Measurements from ENCODE around the gene LRRC8D.

Gene LRRC8D

DNA sequence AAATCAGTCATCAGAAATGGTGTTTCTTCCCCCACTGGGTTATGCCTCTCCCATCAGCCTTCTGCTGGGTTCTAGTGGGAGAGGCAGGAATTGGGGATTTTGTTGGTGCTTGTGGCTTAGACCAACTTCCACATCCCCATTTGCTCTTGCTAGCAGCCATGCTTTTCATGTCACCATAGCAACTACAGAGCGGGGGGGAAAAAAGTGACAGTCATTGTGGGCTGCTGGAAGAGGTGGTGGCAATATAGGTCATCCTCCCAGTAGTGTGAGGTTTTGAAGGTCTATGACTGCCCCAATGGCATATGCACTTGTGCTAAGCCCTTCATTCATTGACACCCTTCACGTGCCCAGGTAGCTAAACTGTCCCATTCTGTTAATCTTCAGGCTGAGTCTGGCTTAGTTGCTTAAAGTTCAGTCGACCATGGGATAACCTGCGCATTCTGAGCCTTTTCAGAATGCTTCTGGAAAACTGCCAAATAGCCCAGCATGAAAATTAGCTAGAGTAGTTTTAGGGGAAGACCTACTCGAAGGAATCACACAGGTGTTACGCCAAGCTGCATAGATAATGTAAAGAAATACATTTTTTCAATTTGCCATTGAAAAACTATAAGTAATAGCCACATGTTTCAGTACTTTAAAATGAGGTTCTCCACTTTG lies 120.4 kb downstream of the LRRC8D start:
- DNase-seq (ENCODE audit: low read depth) = no peak

DNA sequence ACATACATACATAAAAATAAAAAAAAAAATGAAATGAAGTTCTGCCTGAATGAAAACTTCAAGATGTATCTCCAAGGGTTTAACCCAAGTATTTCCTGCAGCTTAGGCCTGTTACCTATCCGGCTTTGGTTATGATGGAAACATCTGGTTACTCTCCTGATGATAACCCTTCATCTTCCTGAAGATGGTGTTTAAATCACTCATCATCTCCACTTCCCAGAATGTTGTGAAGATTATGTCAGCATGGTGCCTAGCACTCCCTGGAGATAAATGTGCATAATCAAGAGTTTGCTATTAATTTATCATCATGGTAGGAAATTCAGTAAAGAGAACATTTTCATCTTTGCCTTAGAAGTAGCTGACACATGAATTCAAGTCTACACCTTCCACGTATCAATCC lies 121.2 kb downstream of the LRRC8D start:
- peak; percentile 47 for DNase-seq (ENCODE audit: low read depth)

DNA sequence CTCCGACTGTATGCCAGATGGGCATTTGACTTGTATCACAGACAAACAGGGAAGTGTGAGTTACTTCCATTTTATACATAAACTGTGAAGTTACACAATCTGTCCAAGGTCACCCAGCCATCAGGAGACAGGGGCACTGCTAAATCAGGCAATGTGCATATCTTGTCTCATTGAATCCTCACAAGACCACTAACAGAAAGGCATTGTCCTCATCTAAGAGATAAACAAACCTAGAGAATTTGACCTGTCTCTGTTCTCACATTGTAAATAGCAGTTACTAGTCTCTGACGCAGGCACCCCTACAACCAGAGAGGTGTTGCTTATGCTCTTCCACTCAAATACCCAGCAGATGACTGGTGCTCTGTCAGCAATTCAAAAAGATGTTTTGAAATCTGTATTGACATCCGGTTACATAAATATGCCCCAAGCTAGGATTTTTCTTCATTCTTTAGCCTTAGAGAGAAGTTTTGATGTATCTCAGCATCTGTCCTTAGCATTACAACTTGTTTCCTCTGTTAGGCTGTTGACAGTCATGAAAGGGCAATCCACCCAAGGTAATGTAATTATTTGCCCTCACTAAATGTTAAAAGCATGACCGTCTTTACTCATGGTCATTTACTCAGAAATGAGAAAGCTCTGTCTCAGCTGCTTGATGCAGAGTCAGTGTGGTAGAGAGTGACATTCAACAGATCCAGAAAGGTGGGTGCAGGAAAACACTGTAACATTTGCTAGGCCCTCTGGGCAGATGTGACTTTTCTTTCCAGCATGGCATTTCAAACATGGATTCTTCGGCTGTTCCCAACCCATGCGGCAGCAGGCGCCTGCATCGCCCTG lies 122.2 kb downstream of the LRRC8D start:
- DNase-seq (ENCODE audit: low read depth) = peak; percentile 54

DNA sequence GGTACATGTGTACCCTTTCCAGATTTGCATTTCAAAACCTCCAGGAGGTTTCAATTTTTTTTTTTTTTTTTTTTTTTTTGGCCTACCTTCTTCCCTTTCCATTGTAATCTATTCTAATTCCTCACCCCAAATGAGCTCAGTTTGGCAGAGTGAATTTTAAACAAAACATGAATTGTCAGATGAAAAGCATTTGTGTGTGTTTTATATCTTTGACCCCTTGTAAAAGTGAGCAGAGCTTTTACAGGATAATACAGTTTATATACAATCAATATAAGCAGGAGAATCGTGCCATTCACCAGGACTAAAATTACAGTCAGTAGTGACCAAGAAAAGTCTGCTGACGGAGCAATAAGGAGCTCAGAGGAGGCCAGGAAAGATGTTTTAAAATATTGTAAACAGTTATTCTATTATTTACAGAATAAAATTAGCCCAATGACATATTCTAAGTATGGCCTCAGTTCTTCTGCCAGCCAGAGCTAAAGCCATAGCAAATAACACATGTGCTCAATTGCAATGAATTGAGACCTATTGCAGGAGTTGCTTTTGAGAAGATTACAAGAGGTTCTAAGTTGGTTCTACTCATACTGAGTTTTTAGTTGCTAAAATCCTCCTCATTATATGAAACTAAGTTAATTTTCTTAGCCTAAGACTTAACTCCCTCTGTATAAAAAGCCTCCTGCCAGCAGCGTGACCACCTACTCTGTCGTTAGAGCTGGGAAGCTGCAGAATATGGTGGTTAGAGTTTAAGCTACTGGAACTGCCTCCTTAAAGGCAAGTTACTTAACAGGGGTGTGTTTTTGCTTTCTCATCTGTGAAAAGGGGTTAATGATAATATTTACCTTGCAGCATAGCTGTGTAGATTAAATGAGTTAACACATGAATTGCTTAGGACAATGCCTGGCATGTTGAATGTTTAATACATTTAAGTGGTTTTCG lies 123.3 kb downstream of the LRRC8D start:
- no peak for DNase-seq (ENCODE audit: low read depth)

DNA sequence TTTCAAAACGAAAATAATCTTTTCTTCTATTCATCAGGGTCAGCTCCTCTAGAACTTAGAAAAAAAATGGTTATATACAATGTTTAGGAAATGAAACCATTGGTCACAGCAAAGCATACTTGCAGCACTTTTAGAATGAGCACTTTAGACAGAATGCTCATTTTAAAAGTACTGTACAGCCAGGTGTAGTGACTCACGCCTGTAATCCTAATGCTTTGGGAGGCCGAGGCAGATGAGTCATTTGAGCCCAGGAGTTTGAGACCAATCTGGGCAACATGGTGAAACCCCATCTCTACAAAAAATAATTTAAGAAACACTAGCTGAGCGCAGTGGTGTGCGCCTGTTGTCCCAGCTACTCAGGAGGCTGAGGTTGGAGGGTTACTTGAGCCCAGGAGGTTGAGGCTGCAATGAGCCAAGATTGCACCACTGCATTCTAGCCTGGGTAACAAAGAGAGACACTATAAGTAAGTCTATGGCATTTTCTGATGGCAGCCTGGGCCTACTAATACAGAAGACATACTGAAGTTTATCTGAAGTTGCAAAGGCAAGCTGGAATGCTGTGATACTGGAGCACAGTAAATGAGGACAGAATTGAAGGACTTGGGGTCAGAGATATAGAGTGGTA lies 125.1 kb downstream of the LRRC8D start:
- DNase-seq (ENCODE audit: low read depth) = peak; percentile 54

DNA sequence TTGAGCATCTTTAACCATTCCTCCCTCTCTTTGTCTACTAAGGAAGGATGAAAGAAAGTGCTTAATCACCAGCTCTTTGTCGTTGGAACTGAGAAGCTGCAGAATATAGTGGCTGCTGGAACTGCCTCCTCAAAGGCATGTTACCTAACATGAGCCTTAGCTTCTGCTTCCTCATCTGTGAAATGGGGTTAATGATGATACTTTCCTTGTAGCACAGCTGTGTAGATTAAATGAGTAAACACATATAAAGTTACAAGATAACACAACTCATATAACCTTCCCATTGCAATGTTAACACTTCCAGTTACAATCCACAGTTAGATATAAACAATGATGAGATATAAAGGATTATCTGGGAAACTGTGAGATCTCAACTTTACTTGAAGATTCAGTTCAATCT lies 125.7 kb downstream of the LRRC8D start:
- no peak for DNase-seq (ENCODE audit: low read depth)

DNA sequence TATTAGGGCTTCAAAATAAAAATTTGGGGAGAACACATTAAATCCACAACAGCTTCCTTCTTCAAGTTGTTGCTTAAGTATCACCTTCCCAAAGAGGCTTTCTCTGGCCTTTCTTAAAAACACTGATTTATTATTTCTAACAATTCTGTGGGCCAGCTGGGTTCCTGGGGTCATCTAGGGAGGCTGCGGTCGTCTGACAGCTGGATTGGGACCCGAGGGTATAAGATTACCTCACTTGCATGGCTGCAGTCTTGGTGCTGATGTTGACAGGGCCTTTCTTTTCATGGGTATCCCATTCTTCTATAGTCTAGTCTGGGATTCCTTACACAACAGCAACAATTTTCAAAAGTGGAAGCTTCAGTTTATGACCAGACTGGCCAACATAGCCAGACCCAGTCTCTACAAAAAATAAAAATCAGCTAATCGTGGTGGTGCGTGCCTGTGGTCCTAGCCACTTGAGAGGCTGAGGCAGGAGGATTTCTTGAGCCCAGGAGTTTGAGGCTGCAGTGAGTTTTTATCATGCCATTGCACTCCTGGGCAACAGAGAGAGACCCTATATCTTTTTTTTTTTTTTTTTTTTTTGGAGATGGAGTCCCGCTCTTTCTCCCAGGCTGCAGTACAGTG lies 128.0 kb downstream of the LRRC8D start:
- DNase-seq (ENCODE audit: low read depth) = no peak

DNA sequence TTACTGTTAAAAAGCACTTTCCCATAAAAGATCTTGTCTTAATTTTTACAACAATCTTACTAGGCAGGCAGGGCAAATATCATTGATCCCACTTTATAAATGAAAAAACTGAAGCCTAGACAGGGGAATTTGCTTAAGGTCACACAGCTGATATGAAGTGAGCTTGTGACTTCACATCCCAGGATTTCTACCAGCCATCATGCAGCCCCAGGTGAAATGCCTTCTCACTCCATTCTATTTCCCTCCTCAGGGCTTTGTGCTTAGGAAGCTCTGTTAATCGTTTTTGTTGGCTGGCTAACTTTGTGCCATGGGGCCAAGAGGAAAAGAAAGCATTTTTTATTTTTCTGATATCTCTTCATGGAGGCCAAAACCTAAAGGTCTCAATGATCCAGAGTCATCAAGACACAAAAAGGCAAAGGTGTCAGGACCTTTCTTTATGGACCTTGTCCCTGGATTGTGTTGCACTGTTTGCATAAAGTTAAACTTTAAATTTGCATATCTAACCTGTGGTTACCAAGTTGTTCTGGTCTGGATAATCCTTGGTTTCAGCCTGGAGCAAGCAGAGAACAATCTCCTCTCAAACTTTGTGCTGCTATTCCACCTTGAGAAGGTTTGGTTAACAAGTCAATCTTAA lies 129.3 kb downstream of the LRRC8D start:
- DNase-seq (ENCODE audit: low read depth) = no peak

DNA sequence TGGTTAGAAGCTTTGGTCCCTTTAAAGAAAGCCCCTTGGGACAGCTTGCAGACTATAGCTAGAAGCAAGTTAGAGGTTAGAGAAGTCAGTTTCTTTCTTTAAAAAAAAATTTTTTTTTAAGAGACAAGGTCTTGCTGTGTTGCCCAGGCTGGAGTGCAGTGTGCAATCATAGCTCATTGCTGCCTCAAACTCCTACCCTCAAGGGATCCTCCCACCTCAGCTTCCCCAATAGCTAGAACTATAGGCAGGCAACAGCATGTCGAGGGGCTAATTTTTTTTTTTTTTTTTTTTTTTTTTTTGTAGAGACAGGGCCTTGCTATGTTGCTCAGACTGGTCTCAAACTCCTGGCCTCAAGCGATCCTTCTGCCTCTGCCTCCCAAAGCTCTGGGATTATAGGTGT lies 129.9 kb downstream of the LRRC8D start:
- no peak for DNase-seq (ENCODE audit: low read depth)

DNA sequence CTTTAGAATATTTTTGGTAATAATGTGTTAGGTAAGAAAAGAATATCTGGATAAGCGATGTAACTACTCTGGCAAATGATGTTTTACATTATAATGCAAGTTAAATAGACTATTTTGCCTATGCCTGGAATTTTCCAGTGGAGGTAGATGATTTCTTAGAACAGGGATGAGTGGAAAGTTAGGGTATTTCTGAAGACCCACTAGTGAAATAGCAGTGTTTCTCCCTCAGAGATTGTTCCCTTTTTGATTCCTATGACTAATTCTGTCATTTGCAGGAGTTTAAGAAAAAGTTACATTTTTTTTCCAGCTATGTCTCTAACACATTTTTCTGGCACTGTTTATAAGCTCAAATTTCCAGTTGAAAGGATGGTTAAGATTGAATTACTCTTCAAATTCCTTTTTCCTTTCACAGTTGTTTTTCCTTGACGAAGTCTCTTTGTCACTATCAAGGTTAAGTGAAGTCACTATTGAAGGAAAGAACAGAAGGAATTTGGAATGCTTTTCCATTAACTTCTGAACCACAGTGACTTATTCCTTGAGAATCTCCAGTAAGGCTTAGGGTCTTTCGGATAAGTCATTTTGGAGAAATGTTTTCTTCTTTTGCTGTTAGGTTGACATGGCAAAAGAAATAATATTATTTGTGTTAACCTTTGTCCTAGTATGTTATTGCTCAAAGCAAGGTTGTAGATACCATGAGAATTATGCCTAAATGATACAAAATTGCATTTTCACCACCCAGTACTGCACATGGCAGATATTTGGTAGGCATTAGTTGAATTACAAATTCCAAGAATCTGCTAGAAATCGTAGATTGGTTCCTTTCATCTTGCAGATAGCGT lies 131.2 kb downstream of the LRRC8D start:
- peak; percentile 63 for DNase-seq (ENCODE audit: low read depth)

DNA sequence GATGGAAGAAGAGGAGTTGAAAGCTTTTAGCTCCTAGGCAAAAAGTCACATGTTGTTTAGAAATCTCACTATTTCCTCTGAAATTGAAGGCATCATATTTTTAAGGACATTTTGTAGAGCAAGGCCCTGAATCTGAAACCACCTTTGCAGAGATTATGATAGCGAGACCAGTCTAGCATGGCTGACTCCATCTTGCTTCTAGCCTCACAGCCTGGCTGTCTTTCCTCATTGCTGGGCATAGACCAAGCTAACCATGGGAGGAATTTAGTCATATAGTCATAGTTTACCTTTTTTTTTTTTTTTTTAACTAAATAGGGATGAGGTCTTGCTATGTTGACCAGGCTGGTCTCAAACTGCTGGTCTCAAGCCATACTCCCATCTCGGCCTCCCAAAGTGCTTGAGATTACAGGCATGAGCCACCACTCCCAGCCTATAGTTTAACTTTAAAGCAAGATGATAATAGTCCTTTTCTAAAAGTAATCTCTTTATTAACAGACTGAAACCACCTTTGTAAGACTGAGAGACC lies 131.8 kb downstream of the LRRC8D start:
- DNase-seq (ENCODE audit: low read depth) = no peak

DNA sequence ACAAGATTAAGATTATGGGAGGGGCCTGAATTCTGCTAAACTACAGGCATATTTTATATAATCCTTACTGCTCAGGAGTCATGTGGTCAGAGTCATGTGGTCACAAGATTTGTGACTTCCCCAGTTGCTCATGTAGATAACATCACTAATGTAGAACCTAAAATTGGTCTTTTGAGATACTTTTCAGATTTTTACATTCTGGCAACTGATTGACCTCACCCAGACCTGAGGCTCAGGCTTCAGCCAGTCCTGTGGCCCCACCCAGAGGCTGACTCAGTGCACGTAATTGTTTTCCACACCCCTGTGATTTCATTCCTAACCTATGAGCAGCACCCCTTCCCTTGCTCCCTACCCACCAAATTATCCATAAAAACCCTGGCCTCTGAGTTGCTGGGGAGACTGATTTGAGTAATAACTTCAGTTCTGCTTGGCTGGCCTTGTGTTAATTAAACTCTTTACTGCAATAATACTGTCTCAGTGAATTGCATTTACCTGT lies 132.3 kb downstream of the LRRC8D start:
- DNase-seq (ENCODE audit: low read depth) = peak; percentile 75

DNA sequence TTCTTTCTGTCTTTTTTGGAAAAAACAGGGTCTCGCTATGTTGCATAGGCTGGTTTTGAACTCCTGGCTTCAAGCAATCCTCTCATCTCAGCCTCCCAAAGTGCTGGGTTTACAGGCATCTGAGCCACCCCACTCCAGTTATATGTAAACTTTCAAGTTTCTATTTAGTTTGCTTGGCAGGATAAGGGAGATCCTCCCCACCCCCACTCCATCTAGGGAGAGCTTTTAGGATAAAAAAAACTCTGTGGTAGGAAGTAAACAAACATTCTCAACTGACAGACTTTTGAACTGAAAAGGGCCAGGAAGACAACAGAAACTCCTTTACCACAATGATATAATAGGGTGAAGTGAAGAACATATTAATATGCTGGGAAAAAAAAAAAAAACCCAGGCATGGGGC lies 133.1 kb downstream of the LRRC8D start:
- no peak for DNase-seq (ENCODE audit: low read depth)

DNA sequence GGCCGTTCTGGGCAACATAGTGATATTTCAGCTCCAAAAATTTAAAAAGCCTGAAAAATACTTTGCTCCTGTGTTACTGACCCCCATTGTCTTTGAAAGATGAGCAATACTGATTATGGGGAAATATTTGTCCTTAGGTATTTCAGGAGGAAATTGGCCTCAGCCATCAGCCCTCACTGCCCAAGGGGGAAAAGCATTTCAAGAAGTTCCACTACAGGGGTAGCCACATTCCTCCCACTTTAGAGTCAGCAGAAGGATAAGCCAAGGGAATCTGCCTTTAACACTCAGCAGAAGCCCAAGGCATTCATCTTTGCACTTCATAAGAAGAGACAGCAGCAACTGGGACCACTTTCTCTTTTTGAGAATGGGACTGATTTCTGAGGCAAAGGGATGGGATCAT lies 133.6 kb downstream of the LRRC8D start:
- no peak for DNase-seq (ENCODE audit: low read depth)

DNA sequence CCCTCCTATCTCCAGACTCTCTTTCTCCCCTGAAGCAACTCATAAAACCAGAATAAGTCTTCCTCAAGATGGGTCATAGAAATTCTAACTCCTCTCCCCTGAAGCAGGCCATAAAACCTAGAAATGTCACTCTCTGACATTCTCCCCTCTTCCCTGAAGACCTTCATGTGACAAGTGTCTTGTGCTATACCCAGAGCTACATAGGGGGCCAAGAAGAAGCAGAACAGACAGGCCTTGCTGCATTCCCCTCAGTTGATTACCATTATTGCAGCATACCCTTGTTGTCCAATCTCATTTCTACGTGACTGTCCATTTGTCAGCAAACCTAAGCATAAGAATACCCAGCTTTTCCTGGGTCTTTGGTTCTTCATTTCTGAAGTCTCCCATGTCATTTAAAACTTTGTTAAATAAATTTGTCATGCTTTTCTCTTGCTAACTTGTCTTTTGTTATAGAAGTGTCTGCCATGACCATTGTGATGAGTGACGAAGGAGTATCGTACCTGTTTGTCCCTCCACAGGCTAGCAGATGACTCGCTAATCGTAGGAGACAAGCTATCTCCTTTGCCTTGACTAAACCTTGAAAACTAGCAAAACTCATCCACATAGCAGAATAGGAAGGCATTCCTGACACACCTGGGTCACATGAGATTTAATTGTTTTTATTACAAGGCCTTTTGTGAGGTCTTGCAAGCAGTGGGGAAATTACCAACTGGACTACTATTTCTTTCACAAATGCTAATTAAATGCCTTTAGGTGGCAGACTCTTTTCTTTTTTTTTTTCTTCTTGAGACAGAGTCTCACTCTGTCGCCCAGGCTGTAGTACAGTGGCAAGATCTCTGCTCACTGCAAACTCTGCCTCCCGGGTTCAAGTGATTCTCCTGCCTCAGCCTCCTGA lies 134.7 kb downstream of the LRRC8D start:
- DNase-seq (ENCODE audit: low read depth) = no peak

DNA sequence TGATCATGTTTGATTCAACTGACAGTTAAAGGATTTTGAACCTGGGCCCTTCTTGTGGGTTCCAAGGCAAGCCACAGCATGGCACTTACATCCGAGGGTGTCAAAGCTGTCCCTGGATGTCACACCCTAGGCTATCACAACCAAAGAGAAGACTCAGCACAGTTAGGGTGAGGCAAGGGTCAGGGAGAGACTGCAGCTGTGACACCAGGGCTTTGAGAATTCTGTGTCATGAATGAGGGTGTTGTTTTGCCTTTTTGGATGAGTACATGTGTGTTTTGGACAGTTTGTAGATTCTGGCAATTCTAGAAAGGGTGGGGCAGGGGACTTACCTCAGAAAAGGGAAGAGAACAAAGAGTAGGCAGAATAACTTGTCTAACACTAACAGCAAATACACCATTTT lies 136.3 kb downstream of the LRRC8D start:
- no peak for DNase-seq (ENCODE audit: low read depth)

DNA sequence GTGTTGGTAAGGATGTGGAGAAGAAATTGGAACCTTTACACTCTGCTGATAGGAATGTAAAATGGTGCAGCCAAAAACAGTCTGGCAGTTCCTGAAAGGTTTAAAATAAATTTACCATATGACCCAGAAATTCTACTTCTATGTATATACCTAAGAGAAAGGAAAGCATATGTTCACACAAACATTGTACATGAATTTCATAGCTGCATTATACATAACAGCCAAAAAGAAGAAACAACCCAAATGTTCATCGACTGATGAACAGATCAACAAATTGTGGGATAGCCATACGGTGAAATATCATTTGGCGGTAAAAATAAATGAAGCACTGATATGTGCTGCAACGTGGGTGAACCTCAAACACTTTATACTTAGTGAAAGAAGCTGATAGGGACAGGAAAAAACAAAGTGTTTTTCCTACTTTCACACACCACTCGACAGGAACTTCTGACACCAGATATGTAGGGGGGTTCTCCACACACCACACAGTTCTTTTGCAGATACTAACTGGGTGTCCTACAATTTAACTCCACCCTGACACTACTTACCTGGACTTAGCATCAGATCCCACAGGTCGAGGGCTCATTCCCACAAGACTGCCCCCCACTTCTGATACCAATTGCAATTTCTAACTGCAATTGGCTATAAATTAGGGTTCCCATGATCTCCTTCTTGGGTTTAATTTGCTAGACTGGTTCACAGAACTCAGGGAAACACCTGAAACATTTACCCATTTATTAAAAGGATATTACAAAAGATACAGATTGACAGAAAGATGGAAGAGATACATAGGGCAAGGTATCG lies 138.2 kb downstream of the LRRC8D start:
- no peak for DNase-seq (ENCODE audit: low read depth)

DNA sequence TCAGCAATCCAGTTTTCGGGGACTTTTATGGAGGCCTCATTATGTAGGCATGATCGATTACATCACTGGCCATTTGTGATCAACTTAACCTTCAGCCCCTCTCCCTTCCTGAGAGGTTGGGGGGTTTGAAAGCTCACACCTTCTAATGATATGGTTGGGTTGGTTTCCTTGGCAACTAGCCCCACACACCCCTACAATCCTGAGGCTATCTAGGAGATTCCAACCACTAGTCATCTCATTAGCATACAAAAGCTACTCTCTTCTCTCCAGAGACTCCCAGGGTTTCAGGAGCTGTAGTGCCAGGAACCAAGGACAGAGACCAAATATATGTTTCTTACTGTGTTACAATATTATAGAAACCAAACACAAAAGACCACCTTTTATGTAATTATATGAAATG lies 138.9 kb downstream of the LRRC8D start:
- no peak for DNase-seq (ENCODE audit: low read depth)

Data from amniotic epithelial cell (primary cell).